ENCODE results near the gene FOXN4.

DNA sequence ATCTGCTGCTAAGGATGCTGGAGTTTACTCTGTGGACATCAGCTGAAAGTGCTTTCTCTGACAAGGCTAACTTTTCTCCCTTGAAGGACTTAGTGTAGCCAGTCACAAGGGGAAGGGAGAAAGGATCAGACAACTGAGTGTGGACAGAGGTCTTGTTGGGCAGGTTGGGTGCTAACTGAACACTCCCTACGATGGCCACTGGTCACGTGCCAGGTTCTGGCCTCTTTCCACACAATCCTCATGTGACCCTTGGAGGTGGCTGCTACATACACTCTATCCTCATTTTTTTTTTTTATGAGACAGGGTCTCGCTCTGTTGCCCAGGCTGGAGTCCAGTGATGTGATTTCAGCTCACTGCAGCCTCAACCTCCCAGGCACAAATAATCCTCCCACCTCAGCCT lies 39.7 kb downstream of the FOXN4 start:
- TF ChIP-seq, protein P1, sequence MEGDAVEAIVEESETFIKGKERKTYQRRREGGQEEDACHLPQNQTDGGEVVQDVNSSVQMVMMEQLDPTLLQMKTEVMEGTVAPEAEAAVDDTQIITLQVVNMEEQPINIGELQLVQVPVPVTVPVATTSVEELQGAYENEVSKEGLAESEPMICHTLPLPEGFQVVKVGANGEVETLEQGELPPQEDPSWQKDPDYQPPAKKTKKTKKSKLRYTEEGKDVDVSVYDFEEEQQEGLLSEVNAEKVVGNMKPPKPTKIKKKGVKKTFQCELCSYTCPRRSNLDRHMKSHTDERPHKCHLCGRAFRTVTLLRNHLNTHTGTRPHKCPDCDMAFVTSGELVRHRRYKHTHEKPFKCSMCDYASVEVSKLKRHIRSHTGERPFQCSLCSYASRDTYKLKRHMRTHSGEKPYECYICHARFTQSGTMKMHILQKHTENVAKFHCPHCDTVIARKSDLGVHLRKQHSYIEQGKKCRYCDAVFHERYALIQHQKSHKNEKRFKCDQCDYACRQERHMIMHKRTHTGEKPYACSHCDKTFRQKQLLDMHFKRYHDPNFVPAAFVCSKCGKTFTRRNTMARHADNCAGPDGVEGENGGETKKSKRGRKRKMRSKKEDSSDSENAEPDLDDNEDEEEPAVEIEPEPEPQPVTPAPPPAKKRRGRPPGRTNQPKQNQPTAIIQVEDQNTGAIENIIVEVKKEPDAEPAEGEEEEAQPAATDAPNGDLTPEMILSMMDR (IDR thresholded peaks at IDR 0.05; ENCODE audit: low read length) = no peak
- TF ChIP-seq EZH2 (IDR thresholded peaks at IDR 0.05; ENCODE audit: borderline replicate concordance, low read length) = no peak

Measured in OCI-LY1 (cell line).